HepG2 (cell line): Measurements from ENCODE around the gene CDA. TPM values are rescaled to one million over a fixed set of nuclear protein-coding genes. Genes with fewer than 3 reads are reported as not detected.

Source experiments
- ATAC-seq: fragments of 200-7000 bp; cut with Tn5 transposase; 3 replicates; pipeline ENCODE4 v1.9.1; 2020; ENCODE audit warnings: mild to moderate bottlenecking, moderate library complexity
- BruUV-seq: library from RNA; stranded (reverse); fragments of 400-500 nt; replicated peaks from 2 replicates; lab custom pipeline; 2021; lab: Mats Ljungman, UMichigan
- CTCF ChIA-PET: fragments of 300-600 bp; formaldehyde crosslinking; extraction: SDS; loops from one replicate; lab custom pipeline; 2021; ENCODE audit warnings: low total read pairs, inconsistent platforms, low intra/inter-chr PET ratio; lab: Yijun Ruan, JAX
- POLR2A ChIA-PET: fragments of 350-600 bp; sonication (Branson Sonifier 250); formaldehyde crosslinking; loops from one replicate; lab custom pipeline; 2020; ENCODE audit warnings: antibody characterized with exemption, inconsistent platforms; lab: Yijun Ruan, JAX
- DNase-seq: peaks from one replicate; pipeline ENCODE4 v3.0.0-alpha.2; 2015; ENCODE audit warnings: low spot score
- FAIRE-seq: peaks from 3 replicates; lab custom pipeline; 2011; peaks lifted over from hg19 to GRCh38; lab: Jason Lieb, UNC
- H2AFZ ChIP-seq: one replicate; pipeline ENCODE4 v1.6.1; 2011; ENCODE audit warnings: low read length, inconsistent platforms
- H3K27ac ChIP-seq: fragments of 300-600 bp; 3 replicates; pipeline ENCODE4 v1.8.0; 2011; ENCODE audit warnings: mixed run types, mild to moderate bottlenecking, mixed read lengths, low read length, inconsistent platforms; ENCODE audit not compliant: insufficient read depth; ENCODE audit errors: extremely low read length
- H3K27me3 ChIP-seq, 2 experiments: fragments of 200-600 bp in 1 of 2; 2 replicates in 1 of 2; 3 replicates in 1 of 2; pipeline versions ENCODE4 v1.6.0 to v1.8.0; 2011; ENCODE audit warnings: low read length in 2 of 2, mild to moderate bottlenecking in 2 of 2, moderate library complexity in 2 of 2, inconsistent platforms in 1 of 2; ENCODE audit not compliant: insufficient read depth in 2 of 2, control insufficient read depth in 1 of 2
- H3K36me3 ChIP-seq, 2 experiments: fragments of 200-600 bp in 1 of 2; replicated peaks in 1 of 2; 2 replicates in 1 of 2; 3 replicates in 1 of 2; pipeline versions ENCODE4 v1.5.1 to v1.8.0; 2011; ENCODE audit warnings: low read length in 2 of 2, inconsistent platforms in 1 of 2; ENCODE audit not compliant: insufficient read depth in 2 of 2, control insufficient read depth in 1 of 2
- H3K4me1 ChIP-seq: 2 replicates; pipeline ENCODE4 v1.5.1; 2012; ENCODE audit warnings: low read length, inconsistent platforms; ENCODE audit not compliant: insufficient read depth
- H3K4me2 ChIP-seq: 2 replicates; pipeline ENCODE4 v1.6.0; 2011; ENCODE audit warnings: low read depth, low read length, inconsistent platforms
- H3K4me3 ChIP-seq, 3 experiments: fragments of 200-600 bp in 1 of 3; sonication (generic), shearing (Covaris generic) in 1 of 3; replicated peaks in 1 of 3; 2 replicates each; pipeline ENCODE4 v1.5.1; 2011 to 2016; ENCODE audit warnings: low read length in 3 of 3, inconsistent platforms in 2 of 3, low read depth in 2 of 3, mild to moderate bottlenecking in 2 of 3, control low read depth in 1 of 3, mixed read lengths in 1 of 3; ENCODE audit not compliant: insufficient read depth in 1 of 3
- H3K79me2 ChIP-seq: one replicate; pipeline ENCODE4 v1.6.1; 2011; ENCODE audit warnings: low read length, inconsistent platforms; ENCODE audit not compliant: insufficient read depth
- H3K9ac ChIP-seq: 2 replicates; pipeline ENCODE4 v1.6.0; 2011; ENCODE audit warnings: mild to moderate bottlenecking, low read depth, low read length, inconsistent platforms; ENCODE audit not compliant: insufficient read depth
- H3K9me3 ChIP-seq: 2 replicates; pipeline ENCODE4 v1.5.1; 2012; ENCODE audit warnings: mild to moderate bottlenecking, low read length
- H4K20me1 ChIP-seq: 2 replicates; pipeline ENCODE4 v1.6.0; 2011; ENCODE audit warnings: inconsistent platforms, mild to moderate bottlenecking, low read length, moderate library complexity; ENCODE audit not compliant: insufficient read depth
- AGO2 ChIP-seq: fragments of 200-400 bp; formaldehyde crosslinking; optimal IDR thresholded peaks from 2 replicates; pipeline ENCODE3; 2017; ENCODE audit warnings: mild to moderate bottlenecking, low read depth, low read length, moderate library complexity
- TRIM22 ChIP-seq: fragments of 450-650 bp; IDR thresholded peaks from 2 replicates; pipeline ENCODE4 v1.6.1; 2017
- ZBTB26 ChIP-seq: IDR thresholded peaks from 2 replicates; pipeline ENCODE4 v1.6.1; 2016; ENCODE audit warnings: missing compliant biosample characterization, missing genetic modification reagents, borderline replicate concordance
- ZNF839 ChIP-seq: sonication (generic); formaldehyde crosslinking; IDR thresholded peaks from 2 replicates; pipeline ENCODE4 v1.4.0; 2020; ENCODE audit warnings: missing genetic modification reagents, mild to moderate bottlenecking, borderline replicate concordance
- ZNF850 ChIP-seq: sonication (generic); formaldehyde crosslinking; conservative IDR thresholded peaks from 2 replicates; pipeline ENCODE4 v1.9.0; 2021; ENCODE audit warnings: mild to moderate bottlenecking, missing genetic modification reagents
- ZSCAN5A ChIP-seq: sonication (generic); formaldehyde crosslinking; IDR thresholded peaks from 2 replicates; pipeline ENCODE4 v1.8.0; 2022; ENCODE audit warnings: mild to moderate bottlenecking, missing genetic modification reagents, borderline replicate concordance
- WGBS: methylation state at CpG from one replicate; pipeline ENCODE4 v1.1.6; 2017; ENCODE audit warnings: low lambda C conversion rate; 5-methylcytosine and 5-hydroxymethylcytosine counted together
- in situ Hi-C: cut with HindIII; loops from 2 replicates; pipeline ENCODE4 v1.10.0; 2017; ENCODE audit warnings: low pct_unique_long_range_greater_than_20kb; ENCODE audit not compliant: extremely low pct_ligation_motif_present
- intact Hi-C: fragments of 100-400 bp; cut with micrococcal nuclease; formaldehyde crosslinking; loops from one replicate; pipeline ENCODE4 v1.10.0; 2022; ENCODE audit not compliant: unreplicated experiment
- polyA plus RNA-seq, 8 experiments: library from polyadenylated mRNA; depleted of rRNA in 3 of 8; stranded (reverse) in 7 of 8; unstranded in 1 of 8; fragments of >200 nt; fragmentation: Illumina TruSeq in 4 of 8; extraction: Trizol in 4 of 8; gene quantifications; 2 replicates each; pipeline versions ENCODE4 v1.2.1 to v1.2.3, GENCODE V29; 2011 to 2016; ENCODE audit warnings: low read depth in 4 of 8, missing spikeins in 1 of 8, mixed read lengths in 1 of 8; ENCODE audit not compliant: insufficient read depth in 1 of 8
- total RNA-seq, 5 experiments: library from RNA; depleted of rRNA; stranded (reverse); fragments of >200 nt; fragmentation: Illumina TruSeq; extraction: Trizol; gene quantifications; 2 replicates each; pipeline ENCODE4 v1.2.3, GENCODE V29; 2016; ENCODE audit warnings: low read depth in 1 of 5

The CDA gene
- total and polyA plus RNA-seq, 2 of the 13 experiments (the other 11 are each of a cell fraction or from before 2014, with no cell fraction given): 0.66 to 2.1 TPM

- TF ChIP-seq ZNF850 (CRISPR knock-in tag): no peak
- no peak for TF ChIP-seq ZNF839 (CRISPR knock-in tag)
- TF ChIP-seq ZSCAN5A (CRISPR knock-in tag): no peak
- peak; percentile 30 for TF ChIP-seq AGO2
- DNase-seq (no peak), ATAC-seq (peak; percentile 19; the same call in 2 of the 3 replicates), FAIRE-seq (no peak)
- ChIA-PET POLR2A (interaction anchor here (1.8 kb wide), 1 partner anchor 13 kb away, joined by 9 read pairs; the partner anchor contains the start of gene DDOST), CTCF (no interaction called here)
- 95% methylated on average over 13 of the region's 15 CpGs for WGBS
- Histone ChIP-seq H3K36me3 (peaks cover 21 to 49% of the 10 kb centered on the region in 2 experiments), H4K20me1 (no peaks in the 10 kb centered on the region), H3K9ac (no peak overlapping the region), H3K9me3 (no peaks in the 10 kb centered on the region), H3K27ac (no peak overlapping the region), H2AFZ (no peak overlapping the region), H3K79me2 (no peaks in the 10 kb centered on the region), H3K4me2 (no peak overlapping the region), H3K4me1 (no peaks in the 10 kb centered on the region), H3K4me3 (no peak overlapping the region), H3K27me3 (no peaks in the 10 kb centered on the region)
- no TSS peak for BruUV-seq
- in situ Hi-C loops: no loop called here
- intact Hi-C loops: no loop called here
Measured at GRCh38 chr1:20648946-20649345, 60.0 kb downstream of the CDA start.

GRCh38 chr1:20652300-20652699 lies 63.4 kb downstream of the CDA start:
- no peaks in the 10 kb centered on the region for H3K9me3 ChIP-seq
- no peaks in the 10 kb centered on the region for H4K20me1 ChIP-seq
- no peak for FAIRE-seq
- WGBS: 96% methylated on average over 15 of the region's 15 CpGs
- in situ Hi-C loops (no loop called here), intact Hi-C loops (no loop called here)
- no peak for DNase-seq
- POLR2A ChIA-PET: interaction anchor here (1.1 kb wide), 1 partner anchor 9 kb away, joined by 4 read pairs; the partner anchor contains the start of gene DDOST
- H3K79me2 ChIP-seq: peaks cover 10% of the 10 kb centered on the region
- H2AFZ ChIP-seq: no peak overlapping the region
- no peak overlapping the region for H3K4me3 ChIP-seq
- no peaks in the 10 kb centered on the region for H3K27me3 ChIP-seq
- no peak overlapping the region for H3K9ac ChIP-seq
- H3K36me3 ChIP-seq: peaks cover 38 to 74% of the 10 kb centered on the region in 2 experiments
- TSS peak; percentile 86 for BruUV-seq
- peaks cover 9% of the 10 kb centered on the region for H3K4me1 ChIP-seq
- no peak for ATAC-seq
- no peak overlapping the region for H3K4me2 ChIP-seq
- no peak overlapping the region for H3K27ac ChIP-seq
- TF ChIP-seq ZBTB26: no peak
- TF ChIP-seq TRIM22: no peak
- CTCF ChIA-PET: no interaction called here
